Glomerular visceral epithelial cell (primary cell): ENCODE data around the gene BID.

Experiments used
- DNase-seq: peaks from one replicate; pipeline ENCODE4 v3.0.0-alpha.2; 2016; ENCODE audit errors: extremely low spot score

Gene BID

GRCh38 chr22:17774206-17774925 lies at the start of gene BID:
Gene BID, minus strand, starts transcription at chr22:17774469. Its CDS starts 24,353 bp downstream, at chr22:17750116.
- peak; percentile 43 for DNase-seq

DNA sequence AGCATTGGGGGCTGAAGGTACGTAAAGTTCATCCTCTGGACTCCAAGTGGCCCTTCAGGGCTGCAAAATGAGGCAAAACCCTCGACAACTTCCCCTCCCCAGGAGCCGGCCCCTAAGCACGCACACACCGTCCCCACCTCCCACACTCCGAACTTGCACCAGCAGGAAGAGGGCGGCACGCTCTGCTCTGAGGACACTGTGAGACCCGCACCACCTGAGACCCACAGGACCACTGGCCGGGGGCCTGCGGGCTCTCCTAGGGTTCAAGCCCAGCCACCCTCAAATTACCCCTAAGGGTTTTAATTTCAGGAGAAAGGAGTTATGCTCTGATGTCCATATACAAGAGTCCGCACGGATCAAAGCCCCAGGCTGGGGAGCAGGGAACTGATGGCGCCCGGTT lies 49.7 kb upstream of the BID start:
- no peak for DNase-seq

- DNase-seq = no peak
These were observed 49.0 kb upstream of the BID start for GRCh38 chr22:17823226-17823625.

DNA sequence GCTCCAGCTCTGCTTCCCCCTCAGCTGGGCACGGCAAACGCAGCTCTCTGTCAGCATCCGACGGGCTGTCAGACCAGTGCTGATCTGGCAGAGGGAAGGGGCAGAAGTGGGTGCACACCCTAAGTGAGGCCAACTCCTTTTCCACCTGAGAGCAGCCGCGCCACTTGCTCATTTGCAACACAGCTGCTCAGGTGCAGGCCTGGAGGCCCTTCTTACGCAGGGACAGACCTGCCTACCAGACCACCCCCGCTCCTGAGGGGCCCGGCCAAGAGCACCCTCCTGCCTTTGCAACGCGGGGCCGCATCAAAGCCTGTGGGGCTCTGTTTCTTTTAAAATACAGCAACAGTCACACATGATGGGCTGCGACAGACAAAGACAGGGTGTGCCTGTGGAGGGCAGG lies 47.8 kb upstream of the BID start:
- DNase-seq = no peak

GRCh38 chr22:17820879-17821439 lies 46.7 kb upstream of the BID start:
- no peak for DNase-seq

GRCh38 chr22:17818649-17819048 lies 44.4 kb upstream of the BID start:
- DNase-seq = no peak

GRCh38 chr22:17818180-17818579 lies 43.9 kb upstream of the BID start:
- no peak for DNase-seq

GRCh38 chr22:17817511-17818065 lies 43.3 kb upstream of the BID start:
- DNase-seq = no peak

GRCh38 chr22:17817079-17817478 lies 42.8 kb upstream of the BID start:
- DNase-seq = no peak

- no peak for DNase-seq
These were observed 42.4 kb upstream of the BID start for GRCh38 chr22:17816649-17817048.

GRCh38 chr22:17815703-17816254 lies 41.5 kb upstream of the BID start:
- no peak for DNase-seq

GRCh38 chr22:17814830-17815229 lies 40.6 kb upstream of the BID start:
- DNase-seq = no peak

GRCh38 chr22:17814084-17814483 lies 39.8 kb upstream of the BID start:
- no peak for DNase-seq

DNA sequence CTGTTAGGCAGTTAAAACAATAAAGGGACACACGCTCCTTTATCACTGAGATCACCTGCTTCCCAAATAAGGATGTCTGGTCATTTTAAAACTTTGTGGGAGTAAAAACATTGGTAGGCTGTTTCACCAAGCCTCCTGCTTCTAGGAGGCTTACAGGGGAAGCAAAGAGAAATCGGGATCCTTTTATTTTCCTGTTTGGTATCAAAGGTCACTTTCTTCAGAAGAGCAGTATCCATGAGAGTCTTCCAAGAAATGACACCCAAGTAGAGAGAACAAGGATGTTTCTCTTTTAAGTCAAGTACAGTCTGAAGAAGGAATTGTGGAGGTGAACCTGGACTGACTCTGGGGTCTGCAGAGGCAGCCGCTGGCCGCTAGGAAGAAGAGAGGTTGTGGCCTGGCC lies 36.9 kb upstream of the BID start:
- DNase-seq = no peak

GRCh38 chr22:17810570-17811116 lies 36.4 kb upstream of the BID start:
- DNase-seq = no peak

GRCh38 chr22:17808693-17809403 lies 34.6 kb upstream of the BID start:
- DNase-seq = no peak

- no peak for DNase-seq
These were observed 33.5 kb upstream of the BID start for GRCh38 chr22:17807578-17808410.

- DNase-seq = no peak
These were observed 32.8 kb upstream of the BID start for GRCh38 chr22:17807086-17807485.

DNA sequence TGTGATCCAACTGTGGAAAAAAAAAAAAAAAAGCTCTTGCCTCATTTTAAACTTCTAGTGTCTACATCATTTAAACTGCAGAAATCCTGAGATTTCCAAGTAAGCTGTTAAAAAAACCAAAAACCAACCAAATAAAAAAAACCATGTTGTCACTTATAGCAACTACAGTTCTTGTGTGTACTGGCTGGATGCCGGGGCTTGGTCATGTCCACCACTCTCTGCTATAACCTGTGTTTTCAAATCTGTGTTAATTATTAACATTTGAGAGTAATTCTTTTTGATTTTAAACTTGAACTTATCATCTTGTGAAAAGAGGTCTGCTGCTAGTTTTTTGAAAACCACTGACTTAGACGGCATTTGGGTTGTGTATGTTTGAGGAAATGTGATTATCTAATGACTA lies 32.2 kb upstream of the BID start:
- DNase-seq = no peak

DNA sequence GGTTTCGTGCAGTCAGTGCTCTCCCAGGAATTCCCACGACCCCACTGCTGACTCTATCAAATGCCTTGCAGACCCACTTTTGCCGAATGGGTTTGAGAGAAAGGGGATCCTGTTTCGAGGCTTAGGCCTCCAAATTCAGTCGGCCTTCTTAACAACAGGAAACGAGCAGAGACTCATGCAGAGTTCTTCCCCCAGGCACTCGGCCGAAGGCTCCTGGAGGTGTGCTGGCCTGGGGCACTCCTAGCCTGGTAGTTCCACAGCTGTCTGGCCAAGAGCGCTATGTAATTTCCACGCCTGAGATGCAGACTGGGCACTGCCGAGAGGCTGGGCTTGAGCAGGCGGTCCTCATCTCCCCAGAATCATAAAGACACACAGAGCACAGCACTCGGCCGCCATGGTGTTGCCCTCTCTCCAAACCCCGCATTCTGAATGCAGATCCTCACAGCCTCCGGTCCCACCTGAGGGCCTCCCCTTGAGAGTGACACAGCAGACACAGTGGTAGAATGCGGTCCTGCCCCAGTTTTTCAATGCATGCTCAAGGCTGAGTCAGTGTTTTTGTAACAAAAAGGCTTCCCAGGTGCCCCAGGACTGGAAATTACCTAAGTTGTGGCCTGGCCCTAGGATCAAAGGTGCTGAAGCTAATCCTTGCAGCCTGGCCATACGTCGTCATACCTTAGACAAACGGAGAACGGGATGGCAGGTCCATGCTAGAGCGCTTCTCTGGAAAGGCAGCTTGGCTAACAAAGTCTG lies 30.2 kb upstream of the BID start:
- DNase-seq = no peak
